Osteoblast (primary cell): Measurements from ENCODE around the gene MND1. TPM values are rescaled to one million over a fixed set of nuclear protein-coding genes. Genes with fewer than 3 reads are reported as not detected.
"Not testable (repeated sequence)": the region's sequence is repeated elsewhere in the genome, so short reads cannot be mapped to it uniquely, and the experiment has no call there.

Source experiments
- DNase-seq: peaks from one replicate; pipeline ENCODE4 v3.0.0; 2011; ENCODE audit warnings: low spot score, mixed read lengths; ENCODE audit not compliant: insufficient read length; ENCODE audit errors: missing footprints
- H2AFZ ChIP-seq: 2 replicates; pipeline ENCODE4 v1.6.0; 2011; ENCODE audit warnings: mild to moderate bottlenecking, low read length
- H3K27ac ChIP-seq: 2 replicates; pipeline ENCODE4 v1.5.1; 2011; ENCODE audit warnings: mild to moderate bottlenecking, low read depth, low read length, moderate library complexity
- H3K27me3 ChIP-seq: 2 replicates; pipeline ENCODE4 v1.6.0; 2012; ENCODE audit warnings: mild to moderate bottlenecking, control low read depth, inconsistent platforms, low read length, moderate library complexity; ENCODE audit not compliant: insufficient read depth
- H3K36me3 ChIP-seq: 2 replicates; pipeline ENCODE4 v1.5.1; 2011; ENCODE audit warnings: mild to moderate bottlenecking, low read length, control low read depth, moderate library complexity; ENCODE audit not compliant: insufficient read depth
- H3K4me1 ChIP-seq: 2 replicates; pipeline ENCODE4 v1.5.1; 2011; ENCODE audit warnings: mild to moderate bottlenecking, low read length, control low read depth, moderate library complexity; ENCODE audit not compliant: insufficient read depth
- H3K4me2 ChIP-seq: 2 replicates; pipeline ENCODE4 v1.6.0; 2011; ENCODE audit warnings: mild to moderate bottlenecking, low read length; ENCODE audit not compliant: insufficient read depth
- H3K4me3 ChIP-seq: fragments of 200-600 bp; sonication (generic); 3 replicates; pipeline ENCODE4 v1.5.1; 2012; ENCODE audit warnings: mild to moderate bottlenecking, low read length, inconsistent platforms; ENCODE audit not compliant: insufficient read depth
- H3K79me2 ChIP-seq: 2 replicates; pipeline ENCODE4 v1.6.0; 2012; ENCODE audit warnings: mild to moderate bottlenecking, low read length, control low read depth, inconsistent platforms; ENCODE audit not compliant: insufficient read depth
- H3K9me3 ChIP-seq: 2 replicates; pipeline ENCODE4 v1.5.1; 2011; ENCODE audit warnings: low read depth, low read length, control low read depth
- H4K20me1 ChIP-seq: 2 replicates; pipeline ENCODE4 v1.6.0; 2012; ENCODE audit warnings: mild to moderate bottlenecking, low read length, control low read depth; ENCODE audit not compliant: insufficient read depth
- total RNA-seq: library from RNA; depleted of rRNA; stranded (reverse); fragments of >200 nt; gene quantifications from 2 replicates; pipeline ENCODE4 v1.2.3, GENCODE V29; 2012
- TF ChIP-seq, protein P1 (sequence below): IDR thresholded peaks from 2 replicates; pipeline ENCODE4 v1.5.1; 2011; ENCODE audit warnings: mild to moderate bottlenecking, low read depth, low read length, moderate library complexity; ENCODE audit errors: extremely low read depth

Gene MND1
- total RNA-seq, 1 donor: 1.4 TPM

DNA sequence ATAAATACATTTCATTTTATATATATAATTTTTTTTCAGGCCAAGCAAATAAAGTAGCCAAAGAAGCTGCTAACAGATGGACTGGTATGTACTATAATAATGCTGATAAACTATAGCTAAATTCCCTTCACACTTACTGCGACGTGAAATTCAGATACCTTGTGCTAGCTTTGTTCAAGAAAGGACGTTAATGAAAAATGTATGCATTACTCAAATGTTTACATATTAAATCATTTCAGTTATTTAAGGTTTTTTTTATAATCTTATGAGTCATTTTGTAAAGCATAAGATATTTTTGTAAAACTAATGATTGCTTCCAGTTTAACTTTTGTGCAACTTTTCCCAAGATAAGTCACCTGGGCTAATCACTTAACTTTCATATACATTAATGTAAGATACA, 64.4 kb downstream of the MND1 start:
- Histone ChIP-seq H3K79me2 (no peaks in the 10 kb centered on the region), H3K4me2 (no peak overlapping the region), H2AFZ (no peak overlapping the region), H3K27ac (peak overlapping the region; percentile 33), H3K4me3 (no peak overlapping the region), H3K4me1 (peaks cover 11% of the 10 kb centered on the region), H3K9me3 (no peaks in the 10 kb centered on the region), H3K36me3 (no peaks in the 10 kb centered on the region), H3K27me3 (no peaks in the 10 kb centered on the region), H4K20me1 (no peaks in the 10 kb centered on the region)
- DNase-seq: no peak
- TF ChIP-seq, protein P1, sequence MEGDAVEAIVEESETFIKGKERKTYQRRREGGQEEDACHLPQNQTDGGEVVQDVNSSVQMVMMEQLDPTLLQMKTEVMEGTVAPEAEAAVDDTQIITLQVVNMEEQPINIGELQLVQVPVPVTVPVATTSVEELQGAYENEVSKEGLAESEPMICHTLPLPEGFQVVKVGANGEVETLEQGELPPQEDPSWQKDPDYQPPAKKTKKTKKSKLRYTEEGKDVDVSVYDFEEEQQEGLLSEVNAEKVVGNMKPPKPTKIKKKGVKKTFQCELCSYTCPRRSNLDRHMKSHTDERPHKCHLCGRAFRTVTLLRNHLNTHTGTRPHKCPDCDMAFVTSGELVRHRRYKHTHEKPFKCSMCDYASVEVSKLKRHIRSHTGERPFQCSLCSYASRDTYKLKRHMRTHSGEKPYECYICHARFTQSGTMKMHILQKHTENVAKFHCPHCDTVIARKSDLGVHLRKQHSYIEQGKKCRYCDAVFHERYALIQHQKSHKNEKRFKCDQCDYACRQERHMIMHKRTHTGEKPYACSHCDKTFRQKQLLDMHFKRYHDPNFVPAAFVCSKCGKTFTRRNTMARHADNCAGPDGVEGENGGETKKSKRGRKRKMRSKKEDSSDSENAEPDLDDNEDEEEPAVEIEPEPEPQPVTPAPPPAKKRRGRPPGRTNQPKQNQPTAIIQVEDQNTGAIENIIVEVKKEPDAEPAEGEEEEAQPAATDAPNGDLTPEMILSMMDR: no peak

DNA sequence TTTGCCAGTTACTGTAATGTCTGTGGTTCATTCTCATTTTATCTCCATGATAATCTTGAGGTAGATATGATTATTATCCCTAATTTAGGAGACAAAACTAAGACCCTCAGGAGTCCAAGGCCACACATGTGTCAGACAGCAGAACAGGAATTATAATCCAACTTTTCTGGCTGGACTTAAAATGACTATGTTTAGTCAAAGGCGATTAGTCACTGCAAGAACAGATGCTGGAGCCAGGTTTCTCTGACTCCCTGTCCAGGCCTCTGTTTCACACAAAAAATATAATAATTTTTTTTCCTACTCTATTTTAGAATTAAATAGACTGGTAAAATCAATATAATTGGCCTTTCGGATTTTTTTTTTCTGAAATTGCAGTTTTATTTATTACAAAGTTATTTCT, 64.9 kb downstream of the MND1 start:
- no peaks in the 10 kb centered on the region for H4K20me1 ChIP-seq
- H3K9me3 ChIP-seq: no peaks in the 10 kb centered on the region
- H3K36me3 ChIP-seq: no peaks in the 10 kb centered on the region
- no peak overlapping the region for H2AFZ ChIP-seq
- no peaks in the 10 kb centered on the region for H3K27me3 ChIP-seq
- no peak for DNase-seq
- H3K79me2 ChIP-seq: no peaks in the 10 kb centered on the region
- H3K4me3 ChIP-seq: no peak overlapping the region
- no peak overlapping the region for H3K4me2 ChIP-seq
- TF ChIP-seq, protein P1: no peak
- H3K27ac ChIP-seq: peak overlapping the region; percentile 33
- H3K4me1 ChIP-seq: peaks cover 11% of the 10 kb centered on the region

GRCh38 chr4:153409924-153410501, 65.5 kb downstream of the MND1 start:
- peak overlapping the region; percentile 13 for H2AFZ ChIP-seq
- no peak overlapping the region for H3K4me3 ChIP-seq

GRCh38 chr4:153413842-153414241, 69.4 kb downstream of the MND1 start:
- DNase-seq: no peak
- Histone ChIP-seq H3K27me3 (no peaks in the 10 kb centered on the region), H3K4me2 (no peak overlapping the region), H3K36me3 (no peaks in the 10 kb centered on the region), H3K4me3 (no peak overlapping the region), H3K79me2 (no peaks in the 10 kb centered on the region), H3K27ac (no peak overlapping the region), H3K4me1 (peaks cover 11% of the 10 kb centered on the region), H3K9me3 (no peaks in the 10 kb centered on the region), H2AFZ (peak overlapping the region; percentile 64), H4K20me1 (no peaks in the 10 kb centered on the region)
- TF ChIP-seq, protein P1: no peak

More at GRCh38 chr4:153409924-153410501, 65.5 kb downstream of the MND1 start:
- no peak for DNase-seq
- H4K20me1 ChIP-seq: no peaks in the 10 kb centered on the region
- no peaks in the 10 kb centered on the region for H3K79me2 ChIP-seq
- H3K4me1 ChIP-seq: peaks cover 11% of the 10 kb centered on the region
- no peaks in the 10 kb centered on the region for H3K9me3 ChIP-seq
- H3K27me3 ChIP-seq: no peaks in the 10 kb centered on the region
- no peaks in the 10 kb centered on the region for H3K36me3 ChIP-seq
- TF ChIP-seq, protein P1: no peak
- H3K4me2 ChIP-seq: no peak overlapping the region
- peak overlapping the region; percentile 33 for H3K27ac ChIP-seq

- not testable (repeated sequence) for DNase-seq, H3K4me3 ChIP-seq, H2AFZ ChIP-seq, H3K4me1 ChIP-seq, H4K20me1 ChIP-seq, H3K27me3 ChIP-seq, H3K36me3 ChIP-seq, H3K4me2 ChIP-seq, H3K79me2 ChIP-seq, H3K9me3 ChIP-seq, H3K27ac ChIP-seq
Measured at GRCh38 chr4:153416456-153416855, 72.0 kb downstream of the MND1 start.
